Measurements from ENCODE around the gene EXOSC5.
"Not testable (repeated sequence)": the region's sequence is repeated elsewhere in the genome, so short reads cannot be mapped to it uniquely, and the experiment has no call there.

Gene EXOSC5

DNA sequence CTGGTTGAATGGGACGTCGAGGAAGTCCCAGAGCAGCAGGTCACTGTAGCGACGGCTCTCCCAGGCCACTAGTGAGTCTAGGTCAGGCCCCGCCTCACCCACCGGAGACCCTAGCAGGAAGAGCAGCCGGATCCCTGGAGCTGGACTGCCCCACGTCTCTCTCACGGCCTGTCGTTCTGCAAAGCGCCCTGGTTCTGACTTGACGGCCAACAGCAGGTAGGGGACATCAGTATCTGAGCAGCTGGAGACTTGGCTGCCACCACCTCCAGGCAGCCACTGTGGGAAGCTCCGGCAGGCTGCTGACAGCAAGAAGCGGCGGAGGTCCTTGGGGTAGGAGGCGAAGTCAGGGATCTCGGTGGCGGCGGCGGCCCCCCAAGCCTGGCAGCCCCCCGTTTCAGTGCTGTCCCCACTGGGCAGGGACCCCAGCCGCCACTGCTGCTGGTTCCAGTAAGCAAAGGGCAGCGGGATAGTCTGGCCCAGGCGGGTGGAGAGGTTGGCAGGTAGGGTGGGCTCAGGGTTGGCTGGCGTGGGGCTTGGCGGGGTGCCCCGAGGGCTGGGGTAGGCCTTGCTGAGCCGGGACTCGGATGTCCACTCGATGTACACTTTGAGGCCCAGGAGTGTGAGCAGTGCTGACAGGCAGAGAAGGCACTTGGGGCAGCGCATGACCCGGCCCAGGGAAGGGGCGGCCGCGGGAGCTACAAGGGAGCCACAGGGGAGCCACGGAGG, 29.1 kb upstream of the EXOSC5 start:
- DNase-seq (ENCODE audit: low read depth): no peak

DNA sequence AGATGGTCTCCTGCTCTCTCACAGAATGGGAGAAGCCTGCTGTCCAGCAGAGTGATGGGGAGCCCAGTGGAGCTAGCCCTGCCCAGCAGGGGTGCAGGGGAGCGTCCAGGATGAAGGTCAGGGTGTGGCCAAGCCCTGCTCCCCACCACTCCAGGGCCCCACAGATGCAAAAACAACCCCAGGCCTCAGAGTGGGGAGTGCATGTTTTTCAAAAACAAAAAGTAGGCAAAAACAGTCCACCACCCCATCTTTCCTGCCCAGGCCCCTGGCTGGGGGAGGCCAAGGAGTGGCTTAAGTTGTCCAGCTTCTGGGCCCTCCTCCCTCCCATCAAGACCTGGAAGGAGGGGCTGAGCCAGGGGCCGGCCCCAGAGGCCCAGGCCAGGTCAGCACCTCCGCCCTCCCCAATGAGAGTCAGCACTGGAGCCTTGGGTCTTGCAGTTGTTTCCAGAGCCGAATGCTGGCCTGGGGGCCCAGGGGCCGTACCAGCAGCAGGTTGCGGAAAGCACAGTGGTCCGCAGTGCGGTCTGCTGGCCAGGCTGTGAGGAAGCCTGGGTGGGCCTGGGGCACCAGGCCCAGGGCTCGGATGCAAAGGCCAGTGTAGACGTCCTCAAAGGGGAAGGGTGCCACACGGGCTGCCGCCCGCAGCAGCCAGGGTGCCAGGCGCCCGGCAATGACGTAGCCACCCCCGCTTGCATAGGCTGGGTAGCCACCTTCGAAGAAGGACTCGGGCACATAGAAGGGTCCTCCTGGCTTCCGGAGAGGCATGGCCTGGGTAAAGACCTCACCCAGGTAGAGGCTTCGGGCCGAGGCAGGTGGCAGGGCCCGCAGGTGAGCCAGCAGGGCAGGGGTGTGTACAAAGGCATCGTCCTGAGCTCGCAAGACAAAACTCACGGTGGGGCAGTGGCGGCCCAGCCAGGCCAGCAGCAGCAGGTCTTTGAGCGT, 28.3 kb upstream of the EXOSC5 start:
- no peak for DNase-seq (ENCODE audit: low read depth)

DNA sequence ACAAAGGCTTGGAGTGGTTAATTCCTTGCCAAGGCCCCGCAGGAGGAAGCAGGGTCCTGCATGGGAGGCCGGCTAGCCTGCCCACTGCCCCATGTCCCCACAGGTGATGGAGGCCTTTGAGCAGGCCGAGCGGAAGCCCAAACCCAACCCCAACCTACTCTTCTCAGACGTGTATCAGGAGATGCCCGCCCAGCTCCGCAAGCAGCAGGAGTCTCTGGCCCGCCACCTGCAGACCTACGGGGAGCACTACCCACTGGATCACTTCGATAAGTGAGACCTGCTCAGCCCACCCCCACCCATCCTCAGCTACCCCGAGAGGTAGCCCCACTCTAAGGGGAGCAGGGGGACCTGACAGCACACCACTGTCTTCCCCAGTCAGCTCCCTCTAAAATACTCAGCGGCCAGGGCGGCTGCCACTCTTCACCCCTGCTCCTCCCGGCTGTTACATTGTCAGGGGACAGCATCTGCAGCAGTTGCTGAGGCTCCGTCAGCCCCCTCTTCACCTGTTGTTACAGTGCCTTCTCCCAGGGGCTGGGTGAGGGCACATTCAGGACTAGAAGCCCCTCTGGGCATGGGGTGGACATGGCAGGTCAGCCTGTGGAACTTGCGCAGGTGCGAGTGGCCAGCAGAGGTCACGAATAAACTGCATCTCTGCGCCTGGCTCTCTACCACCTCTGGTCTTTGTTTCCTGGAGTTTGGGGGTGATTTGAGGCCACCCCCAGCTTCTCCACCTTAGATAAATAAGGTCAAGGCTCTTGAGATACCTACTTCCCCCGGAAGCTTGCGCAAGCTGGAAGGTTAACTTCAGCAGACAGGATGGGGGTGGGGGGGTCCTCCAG, 27.4 kb upstream of the EXOSC5 start:
- no peak for DNase-seq (ENCODE audit: low read depth)

DNA sequence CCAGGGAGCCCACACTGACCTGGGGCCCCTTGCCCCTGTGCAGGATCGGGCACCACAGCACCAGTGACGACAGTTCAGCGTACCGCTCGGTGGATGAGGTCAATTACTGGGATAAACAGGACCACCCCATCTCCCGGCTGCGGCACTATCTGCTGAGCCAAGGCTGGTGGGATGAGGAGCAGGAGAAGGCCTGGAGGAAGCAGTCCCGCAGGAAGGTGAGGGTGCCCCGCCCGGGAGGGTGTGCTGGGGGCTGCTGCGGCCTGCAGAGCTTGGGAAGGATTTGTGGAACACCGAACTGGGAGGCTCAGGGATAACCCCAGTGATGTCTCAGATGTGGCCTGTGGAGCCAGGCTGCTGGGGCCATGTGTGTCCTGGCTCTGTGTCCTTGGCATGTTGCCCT, 25.8 kb upstream of the EXOSC5 start:
- DNase-seq (ENCODE audit: low read depth): no peak

DNA sequence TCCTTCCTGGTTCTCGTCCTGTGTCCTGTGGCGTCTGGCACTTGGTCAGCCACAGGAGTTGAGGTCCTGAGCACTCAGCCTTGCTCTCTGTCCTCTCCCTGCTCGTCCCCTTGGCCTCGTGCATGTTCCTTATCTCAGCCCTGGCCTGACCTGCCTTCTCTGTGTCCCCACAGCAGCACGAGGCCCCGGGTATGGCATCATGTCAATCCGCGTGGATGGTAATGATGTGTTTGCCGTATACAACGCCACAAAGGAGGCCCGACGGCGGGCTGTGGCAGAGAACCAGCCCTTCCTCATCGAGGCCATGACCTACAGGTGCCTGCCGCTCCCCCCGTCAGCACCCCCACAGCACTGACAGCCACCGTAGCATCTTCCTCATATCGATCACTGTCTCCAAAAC, 25.3 kb upstream of the EXOSC5 start:
- no peak for DNase-seq (ENCODE audit: low read depth)

DNA sequence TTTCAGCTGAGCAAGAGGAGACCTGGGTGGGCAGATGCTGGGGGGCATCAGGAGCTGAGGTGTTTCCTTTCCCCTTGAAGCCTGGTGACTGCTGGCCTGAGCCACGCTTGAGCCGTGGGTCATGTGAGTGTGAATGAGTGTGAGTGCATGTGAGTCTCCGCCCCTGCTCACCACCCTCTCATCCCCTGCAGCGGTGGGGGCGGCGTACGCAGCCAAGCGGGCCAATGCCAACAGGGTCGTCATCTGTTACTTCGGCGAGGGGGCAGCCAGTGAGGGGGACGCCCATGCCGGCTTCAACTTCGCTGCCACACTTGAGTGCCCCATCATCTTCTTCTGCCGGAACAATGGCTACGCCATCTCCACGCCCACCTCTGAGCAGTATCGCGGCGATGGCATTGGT, 24.8 kb upstream of the EXOSC5 start:
- DNase-seq (ENCODE audit: low read depth): no peak

DNA sequence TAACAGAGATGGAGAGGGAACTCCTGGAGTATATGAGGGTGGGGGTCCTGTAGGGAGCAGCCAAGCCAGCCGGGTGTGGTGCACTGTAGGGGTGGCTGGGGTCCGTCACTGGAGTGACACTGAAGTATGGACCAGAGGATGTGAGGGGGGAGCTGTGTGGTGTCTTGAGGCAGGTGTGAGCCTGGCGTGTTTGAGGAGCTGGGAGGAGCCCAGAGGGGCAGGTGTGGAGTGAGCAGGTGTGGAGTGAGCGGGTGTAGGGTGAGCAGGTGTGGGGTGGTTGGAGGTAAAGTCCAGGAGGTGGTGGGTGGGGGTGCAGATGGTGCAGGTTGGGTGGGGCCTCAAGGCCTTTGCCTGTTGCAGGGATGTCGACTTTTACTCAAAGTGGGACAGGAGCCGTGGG, 24.2 kb upstream of the EXOSC5 start:
- DNase-seq (ENCODE audit: low read depth): no peak

DNA sequence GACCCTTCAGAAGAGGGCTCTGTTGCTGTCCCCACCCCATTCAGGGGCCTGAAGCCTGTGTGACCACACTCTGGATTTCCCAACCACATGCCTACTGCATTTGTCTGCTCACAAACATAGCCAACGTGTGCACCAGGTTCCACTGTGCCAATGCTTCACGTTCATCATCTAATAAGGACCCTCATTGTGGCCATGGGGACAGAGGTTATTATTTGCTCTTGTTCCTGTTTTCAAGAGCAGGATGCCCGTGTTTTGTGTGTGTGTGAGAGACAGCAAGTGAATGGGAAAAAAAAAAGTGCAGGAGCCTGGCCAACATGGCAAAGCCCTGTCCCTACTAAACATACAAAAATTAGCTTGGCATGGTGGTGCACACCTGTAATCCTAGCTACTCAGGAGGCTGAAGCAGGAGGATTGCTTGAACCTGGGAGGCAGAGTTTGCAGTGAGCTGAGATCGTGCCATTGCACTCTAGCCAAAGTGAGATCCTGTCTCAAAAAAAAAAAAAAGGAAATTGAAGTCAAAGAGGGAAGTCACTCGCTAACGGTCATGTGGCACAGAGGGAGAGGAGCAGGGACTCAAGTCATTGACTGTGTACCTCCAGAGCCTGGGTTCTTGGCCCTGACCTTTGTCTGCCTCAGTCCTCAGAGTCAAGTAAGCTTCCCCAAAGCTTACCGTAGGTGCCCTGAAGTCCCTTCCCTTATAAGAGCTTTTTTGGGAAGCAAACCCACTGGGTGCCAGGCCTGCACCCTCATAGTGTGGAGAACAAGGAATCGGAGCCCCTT, 23.1 kb upstream of the EXOSC5 start:
- no peak for DNase-seq (ENCODE audit: low read depth)

DNA sequence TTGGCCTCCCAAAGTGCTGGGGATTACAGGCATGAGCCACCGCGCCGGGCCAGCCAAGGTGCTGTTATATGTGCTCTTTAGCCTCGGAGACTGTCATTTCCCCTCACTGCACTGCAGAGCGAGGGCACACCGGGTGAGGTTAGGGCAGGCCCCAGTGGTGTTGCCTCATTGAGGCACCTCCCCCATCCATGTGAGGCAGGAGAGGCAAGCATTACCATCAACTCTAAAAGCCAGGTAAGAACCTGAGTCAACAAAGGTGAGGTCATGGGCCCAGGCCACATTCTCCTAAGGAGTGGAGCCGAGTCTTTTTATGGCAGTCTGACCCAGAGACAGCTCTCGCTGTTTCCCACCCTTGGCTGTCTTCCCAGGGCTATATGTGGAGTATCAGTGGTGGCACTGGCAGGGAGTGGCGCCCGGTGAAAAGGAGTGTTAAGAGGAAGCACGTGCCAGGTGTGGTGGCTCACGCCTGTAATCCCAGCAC, 19.1 kb upstream of the EXOSC5 start:
- no peak for DNase-seq (ENCODE audit: low read depth)

DNA sequence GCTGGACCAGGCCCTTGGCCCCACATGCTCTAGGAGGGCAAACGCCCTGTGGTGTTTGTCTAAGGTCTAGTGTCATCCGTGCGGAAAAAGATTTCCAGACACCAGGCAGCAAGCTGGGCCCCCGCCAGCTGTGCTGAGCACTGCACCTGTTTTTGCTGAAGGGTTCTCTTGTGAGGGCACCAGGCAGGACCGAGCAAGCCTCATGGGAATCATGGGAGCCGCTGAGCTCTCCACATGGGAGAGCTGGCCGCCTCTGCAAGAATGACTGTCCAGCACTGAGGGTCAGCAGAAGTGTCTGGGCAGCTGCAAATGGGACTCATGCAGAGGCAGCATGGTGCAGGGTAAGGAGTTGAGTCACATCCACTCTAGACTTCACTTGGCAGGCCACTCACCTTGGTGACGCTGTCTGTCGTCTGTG, 18.0 kb upstream of the EXOSC5 start:
- DNase-seq (ENCODE audit: low read depth): no peak

DNA sequence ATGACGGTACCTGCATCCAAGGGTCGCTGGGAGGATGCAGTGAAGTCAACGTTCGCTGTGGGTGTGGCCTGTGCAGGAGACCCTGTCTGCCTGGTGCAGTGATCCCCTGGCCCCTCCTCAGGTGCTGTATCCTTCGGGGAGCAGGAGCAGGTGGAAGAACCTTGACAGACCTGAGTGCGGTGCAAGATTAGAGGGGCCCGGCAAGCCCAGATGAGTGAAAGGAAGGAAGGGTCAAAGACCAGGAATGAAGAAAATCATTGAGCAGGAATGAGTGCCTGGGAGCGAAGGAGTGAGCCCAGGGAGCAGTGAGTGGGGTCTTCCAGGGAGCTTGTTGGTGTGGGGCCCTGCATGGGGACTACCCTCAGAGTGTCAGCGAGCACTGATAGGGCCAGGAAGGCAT, 17.3 kb upstream of the EXOSC5 start:
- DNase-seq (ENCODE audit: low read depth): no peak

DNA sequence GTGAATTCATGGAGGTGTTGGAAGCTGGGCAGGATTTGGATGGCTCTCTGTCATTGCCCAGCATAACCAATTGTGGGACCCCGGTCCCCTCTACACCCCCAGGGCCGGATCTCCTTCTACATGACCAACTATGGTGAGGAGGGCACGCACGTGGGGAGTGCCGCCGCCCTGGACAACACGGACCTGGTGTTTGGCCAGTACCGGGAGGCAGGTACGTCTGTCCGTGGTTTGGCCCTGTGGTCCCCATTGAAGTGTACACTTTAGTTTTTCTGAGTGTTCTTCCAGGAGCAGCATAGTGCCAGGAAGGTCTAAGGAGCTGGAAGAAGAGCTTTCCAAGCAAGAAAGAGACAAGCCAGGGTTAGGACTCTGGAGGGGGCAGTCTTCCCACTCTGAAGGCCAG, 16.8 kb upstream of the EXOSC5 start:
- DNase-seq (ENCODE audit: low read depth): no peak

DNA sequence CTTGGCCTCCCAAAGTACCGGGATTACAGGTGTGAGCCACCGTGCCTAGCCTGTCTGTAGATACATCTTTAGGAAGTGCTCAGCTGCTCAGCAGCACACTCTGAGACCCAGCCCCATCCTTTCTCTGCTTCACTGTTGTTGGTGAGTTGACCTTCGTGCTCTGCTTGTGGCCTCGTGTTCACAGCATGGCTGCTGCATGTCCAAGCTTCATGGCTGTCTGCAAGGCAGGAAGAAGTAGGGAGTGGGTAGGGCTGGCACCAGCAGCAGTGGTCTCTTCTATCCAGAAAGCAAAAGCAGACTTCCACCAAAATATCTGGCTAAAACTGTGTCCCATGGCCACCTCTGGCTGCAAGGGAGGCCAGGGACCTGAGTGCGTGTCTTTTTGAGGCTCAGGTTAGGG, 15.8 kb upstream of the EXOSC5 start:
- no peak for DNase-seq (ENCODE audit: low read depth)

DNA sequence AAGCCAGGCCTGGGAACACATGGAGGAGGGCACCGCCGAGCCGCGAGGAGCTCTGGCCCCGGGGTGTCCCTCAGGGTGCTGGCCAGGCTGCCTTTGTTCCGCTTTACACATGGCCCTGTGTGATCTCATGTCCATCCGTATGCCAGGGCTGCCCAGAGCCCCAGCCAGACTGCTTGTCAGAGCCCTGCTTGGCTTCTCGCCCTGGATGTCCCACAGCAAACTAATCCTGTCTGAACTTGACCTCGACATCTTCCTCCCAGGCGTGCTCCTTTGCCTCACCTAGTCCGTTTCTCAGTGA, 14.8 kb upstream of the EXOSC5 start:
- DNase-seq (ENCODE audit: low read depth): no peak

DNA sequence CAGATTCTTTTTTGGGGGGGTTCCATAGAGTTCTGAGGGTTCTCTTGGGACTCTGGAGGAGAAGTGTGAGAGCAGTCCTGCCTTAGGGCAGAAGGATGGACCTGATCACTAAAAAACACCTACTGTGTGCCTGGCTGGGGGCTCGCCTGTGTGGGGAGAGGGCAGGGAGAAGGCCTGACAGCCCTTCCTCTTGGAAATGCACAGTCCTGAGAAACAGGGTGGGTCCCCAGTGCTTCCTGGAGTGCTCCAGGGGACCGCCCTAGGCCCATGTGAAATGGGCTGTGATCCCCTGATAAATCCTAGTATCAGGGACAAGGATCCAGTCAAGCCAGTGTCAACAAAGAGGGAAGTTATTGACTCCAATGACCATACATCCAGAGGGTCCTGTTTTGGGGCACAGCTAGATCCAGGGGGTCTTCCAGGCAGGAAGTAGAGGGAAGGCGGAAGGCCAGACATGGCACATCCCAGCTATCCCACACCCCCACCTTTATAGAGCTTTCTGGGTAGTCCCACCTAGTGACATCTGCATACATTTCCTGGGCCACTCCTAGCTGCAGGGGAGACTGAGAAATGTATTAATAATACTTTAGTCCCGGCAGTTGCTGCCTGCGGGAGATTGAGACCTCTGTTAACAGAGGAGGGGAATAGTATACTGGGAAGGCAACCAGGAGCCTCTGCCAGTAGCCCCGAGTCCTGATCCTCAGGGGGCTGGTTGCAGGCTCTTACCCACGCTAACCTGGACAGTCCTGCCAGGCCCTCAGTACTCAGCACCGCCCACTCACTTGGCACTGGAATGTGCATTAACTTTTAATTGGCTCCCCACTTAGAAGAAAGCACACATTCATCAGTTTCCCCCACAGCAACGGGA, 14.2 kb upstream of the EXOSC5 start:
- no peak for DNase-seq (ENCODE audit: low read depth)

DNA sequence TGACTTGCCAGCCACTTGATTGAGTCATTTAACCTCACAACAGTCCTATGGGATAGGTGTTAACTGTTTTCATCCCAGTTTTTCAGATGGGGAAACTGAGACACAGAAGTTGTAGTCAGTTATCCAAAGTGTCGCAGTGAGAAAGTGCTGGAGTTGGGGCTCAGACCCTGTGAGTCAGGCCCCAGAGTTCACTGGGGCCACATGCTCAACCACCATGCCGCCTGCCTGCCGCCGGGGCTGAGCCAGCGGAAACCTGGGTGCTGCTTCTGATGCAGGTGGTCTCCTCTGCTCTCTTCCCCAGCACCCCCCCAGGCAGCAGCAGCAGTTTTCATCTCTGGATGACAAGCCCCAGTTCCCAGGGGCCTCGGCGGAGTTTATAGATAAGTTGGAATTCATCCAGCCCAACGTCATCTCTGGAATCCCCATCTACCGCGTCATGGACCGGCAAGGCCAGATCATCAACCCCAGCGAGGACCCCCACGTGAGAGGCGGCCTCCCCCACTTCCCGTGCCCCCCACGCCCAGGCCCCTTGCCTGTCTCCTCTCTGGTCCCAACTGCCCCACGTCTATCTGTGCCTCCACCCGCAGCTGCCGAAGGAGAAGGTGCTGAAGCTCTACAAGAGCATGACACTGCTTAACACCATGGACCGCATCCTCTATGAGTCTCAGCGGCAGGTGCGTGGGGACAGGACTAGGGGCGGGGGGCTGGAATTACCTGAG, 13.3 kb upstream of the EXOSC5 start:
- no peak for DNase-seq (ENCODE audit: low read depth)

DNA sequence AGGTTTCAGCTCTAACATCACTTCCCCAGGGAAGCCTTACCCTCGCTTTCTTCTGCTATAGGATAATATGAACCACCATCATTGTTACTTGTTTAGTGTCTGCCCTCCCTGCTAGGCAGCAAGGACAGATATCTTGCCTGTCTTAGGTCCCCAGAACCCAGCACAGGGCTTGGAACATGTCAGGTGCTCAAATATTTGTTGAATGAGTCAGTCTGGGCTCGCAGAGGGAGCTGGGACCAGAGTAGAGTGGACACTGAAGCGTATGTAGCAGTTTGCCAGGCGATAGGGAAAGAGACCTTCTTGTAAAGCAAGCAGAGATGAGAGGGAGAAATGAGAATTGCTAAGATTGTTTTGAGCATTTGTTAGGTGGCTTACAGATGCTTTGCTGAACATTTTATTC, 12.1 kb upstream of the EXOSC5 start:
- DNase-seq (ENCODE audit: low read depth): no peak

DNA sequence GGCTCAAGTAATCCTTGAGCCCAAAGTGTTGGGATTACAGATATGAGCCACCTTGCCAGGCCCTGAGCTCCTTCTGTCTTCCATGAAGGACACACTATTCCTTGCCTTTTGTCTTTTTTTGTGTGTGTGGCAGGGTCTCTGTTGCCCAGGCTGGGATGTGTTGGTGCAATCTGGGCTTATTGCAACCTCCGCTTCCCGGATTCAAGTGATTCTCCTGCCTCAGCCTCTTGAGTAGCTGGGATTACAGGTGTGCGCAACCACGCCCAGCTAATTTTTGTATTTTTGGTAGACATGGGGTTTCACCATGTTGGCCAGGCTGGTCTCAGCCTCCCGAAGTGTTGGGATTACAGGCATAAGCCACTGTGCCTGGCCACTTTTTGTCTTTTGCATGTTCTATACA, 11.7 kb upstream of the EXOSC5 start:
- not testable (repeated sequence) for DNase-seq (ENCODE audit: low read depth)

DNA sequence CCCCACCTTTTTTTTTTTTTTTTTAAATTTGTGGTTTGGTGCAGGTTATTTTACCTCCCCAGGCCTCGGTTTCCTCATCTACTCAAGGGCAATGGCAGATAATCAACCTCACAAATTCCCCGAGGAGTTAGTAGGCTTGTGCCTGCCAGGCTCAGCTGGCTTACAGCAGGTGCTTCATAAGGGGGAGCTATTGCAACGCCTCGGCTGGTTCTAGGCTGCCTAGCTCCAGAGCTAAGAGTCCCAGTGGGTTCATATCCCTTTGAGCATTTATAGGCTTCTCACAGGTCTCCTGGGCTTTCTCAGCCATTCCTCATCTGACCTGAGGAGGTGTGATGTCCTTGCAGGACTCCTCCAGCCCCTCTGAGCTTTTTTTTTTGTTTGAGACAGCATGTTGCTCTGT, 11.1 kb upstream of the EXOSC5 start:
- DNase-seq (ENCODE audit: low read depth): no peak

DNA sequence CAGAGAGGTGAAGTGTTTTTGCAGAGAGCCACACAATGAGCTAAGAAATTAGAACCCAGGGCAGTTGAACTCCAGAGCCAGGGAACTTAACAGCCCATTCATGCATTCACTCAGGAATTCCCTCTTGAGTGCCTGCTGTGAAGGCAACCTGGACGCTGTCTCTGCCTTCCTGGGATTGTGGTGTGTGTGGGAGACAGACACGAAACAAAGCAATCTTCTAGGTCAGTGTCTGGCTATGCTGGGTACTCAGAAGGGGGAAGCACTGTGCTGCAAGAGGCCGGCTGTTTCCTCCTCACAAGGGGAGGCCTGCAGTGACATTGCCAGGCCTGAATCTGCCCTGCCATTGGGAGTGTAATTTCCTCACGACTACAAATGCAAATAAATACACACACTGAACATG, 10.1 kb upstream of the EXOSC5 start:
- DNase-seq (ENCODE audit: low read depth): no peak

Data from T follicular helper cell (primary cell).